ENCODE data around the gene LRRTM4. TPM values are rescaled to one million over a fixed set of nuclear protein-coding genes. Genes with fewer than 3 reads are reported as not detected.
"Not testable (repeated sequence)": the region's sequence is repeated elsewhere in the genome, so short reads cannot be mapped to it uniquely, and the experiment has no call there.

LRRTM4 gene
- total RNA-seq, 1 experiment from 2014 or later: 9.4 TPM

DNA sequence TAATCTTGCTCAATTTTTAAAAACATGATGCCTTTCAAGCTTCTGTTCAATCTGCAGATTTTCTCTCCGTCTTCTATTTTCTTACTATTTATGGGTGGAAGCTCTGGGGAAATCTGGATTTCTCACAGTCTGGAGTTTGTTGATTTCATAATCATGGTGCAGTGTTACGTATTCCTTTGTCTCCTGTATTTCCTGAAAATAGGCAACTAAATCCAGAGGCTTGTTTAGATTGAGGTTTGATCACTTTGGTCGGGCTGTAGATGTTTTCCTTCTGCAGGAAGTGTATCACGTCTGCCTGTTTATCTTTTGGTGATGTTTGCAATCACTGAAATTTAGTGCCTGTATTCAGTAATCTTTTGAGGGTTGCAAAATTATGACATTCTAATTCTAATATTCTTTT is 487.7 kb downstream of the LRRTM4 start:
- H3K36me3 Mint-ChIP-seq: no peaks in the 10 kb centered on the region
- H3K27me3 Mint-ChIP-seq (ENCODE audit: low read depth): no peaks in the 10 kb centered on the region
- no peaks in the 10 kb centered on the region for H3K9me3 Mint-ChIP-seq
- H3K27ac Mint-ChIP-seq: no peak overlapping the region
- no peak overlapping the region for H3K4me3 Mint-ChIP-seq
- TF ChIP-seq, protein P1, sequence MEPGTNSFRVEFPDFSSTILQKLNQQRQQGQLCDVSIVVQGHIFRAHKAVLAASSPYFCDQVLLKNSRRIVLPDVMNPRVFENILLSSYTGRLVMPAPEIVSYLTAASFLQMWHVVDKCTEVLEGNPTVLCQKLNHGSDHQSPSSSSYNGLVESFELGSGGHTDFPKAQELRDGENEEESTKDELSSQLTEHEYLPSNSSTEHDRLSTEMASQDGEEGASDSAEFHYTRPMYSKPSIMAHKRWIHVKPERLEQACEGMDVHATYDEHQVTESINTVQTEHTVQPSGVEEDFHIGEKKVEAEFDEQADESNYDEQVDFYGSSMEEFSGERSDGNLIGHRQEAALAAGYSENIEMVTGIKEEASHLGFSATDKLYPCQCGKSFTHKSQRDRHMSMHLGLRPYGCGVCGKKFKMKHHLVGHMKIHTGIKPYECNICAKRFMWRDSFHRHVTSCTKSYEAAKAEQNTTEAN (CRISPR knock-in tag; IDR thresholded peaks at IDR 0.05): no peak
- ChIA-PET POLR2A (no interaction called here), CTCF (no interaction called here)
- DNase-seq (ENCODE audit: low spot score) (no peak), ATAC-seq (no peak)
- peaks cover 29% of the 10 kb centered on the region for H3K4me1 Mint-ChIP-seq

DNA sequence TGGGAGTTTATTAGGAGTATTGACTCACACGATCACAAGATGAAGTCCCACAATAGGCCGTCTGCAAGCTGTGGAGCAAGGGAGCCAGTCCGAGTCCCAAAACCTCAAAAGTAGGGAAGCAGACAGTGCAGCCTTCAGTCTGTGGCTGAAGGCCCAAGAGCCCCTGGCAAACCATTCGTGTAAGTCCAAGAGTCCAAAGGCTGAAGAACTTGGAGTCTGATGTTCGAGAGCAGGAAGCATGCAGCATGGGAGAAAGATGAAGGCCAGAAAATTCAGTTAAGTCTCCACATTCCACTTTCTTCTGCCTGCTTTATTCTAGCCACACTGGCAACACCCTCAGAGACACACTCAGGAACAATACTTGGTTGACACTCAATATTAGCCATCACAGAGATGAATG is 492.9 kb downstream of the LRRTM4 start:
- ATAC-seq; H3K27ac Mint-ChIP-seq; H3K4me1 Mint-ChIP-seq; H3K4me3 Mint-ChIP-seq; H3K36me3 Mint-ChIP-seq; CTCF ChIA-PET; DNase-seq (ENCODE audit: low spot score); H3K9me3 Mint-ChIP-seq; H3K27me3 Mint-ChIP-seq (ENCODE audit: low read depth); POLR2A ChIA-PET: not testable (repeated sequence)

GRCh38 chr2:77028032-77028600 is 494.1 kb downstream of the LRRTM4 start:
- ATAC-seq: no peak
- CTCF ChIA-PET: no interaction called here
- Mint-ChIP-seq H3K4me1 (peaks cover 8% of the 10 kb centered on the region), H3K36me3 (peaks cover 8% of the 10 kb centered on the region), H3K27me3 (ENCODE audit: low read depth) (no peaks in the 10 kb centered on the region), H3K9me3 (peaks cover 18% of the 10 kb centered on the region), H3K4me3 (no peak overlapping the region), H3K27ac (no peak overlapping the region)
- no peak for TF ChIP-seq NR3C1 (CRISPR knock-in tag; conservative IDR thresholded peaks at IDR 0.05; ENCODE audit: low read depth)
- no peak for DNase-seq (ENCODE audit: low spot score)
- POLR2A ChIA-PET: no interaction called here

- peaks cover 8% of the 10 kb centered on the region for H3K4me1 Mint-ChIP-seq
- H3K4me3 Mint-ChIP-seq: no peak overlapping the region
- H3K27ac Mint-ChIP-seq: no peak overlapping the region
- ATAC-seq (no peak), DNase-seq (ENCODE audit: low spot score) (no peak)
- ChIA-PET CTCF (no interaction called here), POLR2A (no interaction called here)
- no peaks in the 10 kb centered on the region for H3K27me3 Mint-ChIP-seq (ENCODE audit: low read depth)
- H3K36me3 Mint-ChIP-seq: peaks cover 22% of the 10 kb centered on the region
- peaks cover 39% of the 10 kb centered on the region for H3K9me3 Mint-ChIP-seq
- TF ChIP-seq SMAD3 (CRISPR knock-in tag; IDR thresholded peaks at IDR 0.05; ENCODE audit: borderline replicate concordance) (no peak), ZNF121 (CRISPR knock-in tag; IDR thresholded peaks at IDR 0.05) (no peak), MAX (CRISPR knock-in tag; IDR thresholded peaks at IDR 0.05) (no peak), STAT6 (CRISPR knock-in tag; conservative IDR thresholded peaks at IDR 0.05; ENCODE audit: low read depth) (no peak), JUN (CRISPR knock-in tag; IDR thresholded peaks at IDR 0.05) (no peak), KAT7 (CRISPR knock-in tag; IDR thresholded peaks at IDR 0.05; ENCODE audit: borderline replicate concordance) (no peak), CDX4 (CRISPR knock-in tag; IDR thresholded peaks at IDR 0.05; ENCODE audit: borderline replicate concordance) (no peak), NFE2L1 (CRISPR knock-in tag; IDR thresholded peaks at IDR 0.05) (no peak), ZSCAN18 (CRISPR knock-in tag; IDR thresholded peaks at IDR 0.05) (no peak), ZNF512 (CRISPR knock-in tag; IDR thresholded peaks at IDR 0.05; ENCODE audit: borderline replicate concordance) (no peak), ELF4 (CRISPR knock-in tag; IDR thresholded peaks at IDR 0.05; ENCODE audit: low read depth) (no peak)
- TF ChIP-seq, protein P2, sequence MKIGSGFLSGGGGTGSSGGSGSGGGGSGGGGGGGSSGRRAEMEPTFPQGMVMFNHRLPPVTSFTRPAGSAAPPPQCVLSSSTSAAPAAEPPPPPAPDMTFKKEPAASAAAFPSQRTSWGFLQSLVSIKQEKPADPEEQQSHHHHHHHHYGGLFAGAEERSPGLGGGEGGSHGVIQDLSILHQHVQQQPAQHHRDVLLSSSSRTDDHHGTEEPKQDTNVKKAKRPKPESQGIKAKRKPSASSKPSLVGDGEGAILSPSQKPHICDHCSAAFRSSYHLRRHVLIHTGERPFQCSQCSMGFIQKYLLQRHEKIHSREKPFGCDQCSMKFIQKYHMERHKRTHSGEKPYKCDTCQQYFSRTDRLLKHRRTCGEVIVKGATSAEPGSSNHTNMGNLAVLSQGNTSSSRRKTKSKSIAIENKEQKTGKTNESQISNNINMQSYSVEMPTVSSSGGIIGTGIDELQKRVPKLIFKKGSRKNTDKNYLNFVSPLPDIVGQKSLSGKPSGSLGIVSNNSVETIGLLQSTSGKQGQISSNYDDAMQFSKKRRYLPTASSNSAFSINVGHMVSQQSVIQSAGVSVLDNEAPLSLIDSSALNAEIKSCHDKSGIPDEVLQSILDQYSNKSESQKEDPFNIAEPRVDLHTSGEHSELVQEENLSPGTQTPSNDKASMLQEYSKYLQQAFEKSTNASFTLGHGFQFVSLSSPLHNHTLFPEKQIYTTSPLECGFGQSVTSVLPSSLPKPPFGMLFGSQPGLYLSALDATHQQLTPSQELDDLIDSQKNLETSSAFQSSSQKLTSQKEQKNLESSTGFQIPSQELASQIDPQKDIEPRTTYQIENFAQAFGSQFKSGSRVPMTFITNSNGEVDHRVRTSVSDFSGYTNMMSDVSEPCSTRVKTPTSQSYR (CRISPR knock-in tag; IDR thresholded peaks at IDR 0.05): no peak
- TF ChIP-seq, protein P3, sequence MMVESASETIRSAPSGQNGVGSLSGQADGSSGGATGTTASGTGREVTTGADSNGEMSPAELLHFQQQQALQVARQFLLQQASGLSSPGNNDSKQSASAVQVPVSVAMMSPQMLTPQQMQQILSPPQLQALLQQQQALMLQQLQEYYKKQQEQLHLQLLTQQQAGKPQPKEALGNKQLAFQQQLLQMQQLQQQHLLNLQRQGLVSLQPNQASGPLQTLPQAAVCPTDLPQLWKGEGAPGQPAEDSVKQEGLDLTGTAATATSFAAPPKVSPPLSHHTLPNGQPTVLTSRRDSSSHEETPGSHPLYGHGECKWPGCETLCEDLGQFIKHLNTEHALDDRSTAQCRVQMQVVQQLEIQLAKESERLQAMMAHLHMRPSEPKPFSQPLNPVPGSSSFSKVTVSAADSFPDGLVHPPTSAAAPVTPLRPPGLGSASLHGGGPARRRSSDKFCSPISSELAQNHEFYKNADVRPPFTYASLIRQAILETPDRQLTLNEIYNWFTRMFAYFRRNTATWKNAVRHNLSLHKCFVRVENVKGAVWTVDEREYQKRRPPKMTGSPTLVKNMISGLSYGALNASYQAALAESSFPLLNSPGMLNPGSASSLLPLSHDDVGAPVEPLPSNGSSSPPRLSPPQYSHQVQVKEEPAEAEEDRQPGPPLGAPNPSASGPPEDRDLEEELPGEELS (CRISPR knock-in tag; IDR thresholded peaks at IDR 0.05): no peak
Observed at GRCh38 chr2:77025714-77026113, 496.5 kb downstream of the LRRTM4 start.

All from WTC11 (cell line).